Measurements from ENCODE around the gene ITPR1.

ITPR1 gene

DNA sequence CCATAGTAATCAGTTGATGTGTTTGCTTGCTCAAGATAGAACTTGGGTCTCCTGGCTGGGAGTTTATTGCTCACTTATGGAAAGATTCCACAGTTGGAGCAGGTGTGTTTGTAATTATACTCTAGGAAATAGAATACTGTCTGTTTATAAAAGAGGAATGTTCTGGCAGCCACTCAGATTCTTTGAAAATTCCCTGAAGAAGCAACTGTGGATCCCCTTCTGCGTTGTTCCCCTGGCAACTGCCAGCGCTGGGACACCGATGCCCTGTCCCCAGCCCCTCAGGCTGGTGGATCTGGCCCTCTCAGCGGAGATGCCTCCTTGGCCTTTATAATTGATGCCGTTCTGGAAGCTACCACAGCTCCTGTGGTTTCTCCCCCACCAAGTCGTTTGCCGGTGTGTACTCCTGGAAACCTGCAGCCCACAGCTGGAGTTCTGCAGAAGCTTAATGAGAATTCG lies 225.9 kb downstream of the ITPR1 start:
- no peaks in the 10 kb centered on the region for H3K9me3 ChIP-seq (ENCODE audit: control insufficient read depth, insufficient read depth, low read depth, low read length)
- ChIA-PET POLR2A (interaction anchor here (1.1 kb wide), 1 partner anchor 260 kb away, joined by 3 read pairs; the partner anchor contains the start of gene BHLHE40), CTCF (interaction anchor here (0.5 to 3.0 kb wide), 4 partner anchors 187 to 308 kb away, joined by 3 to 44 read pairs (median 12); partner anchors contain the start of gene BHLHE40)
- no peaks in the 10 kb centered on the region for H3K4me1 ChIP-seq (ENCODE audit: control insufficient read depth, insufficient read depth, low read length)
- 0 out of 2 replicates have a peak, but pooled peaks have one; percentile 40 for TF ChIP-seq ZNF10 (tag by site-specific recombination; IDR thresholded peaks at IDR 0.05)
- peak; percentile 95 for TF ChIP-seq ZIC2 (tag by site-specific recombination; IDR thresholded peaks at IDR 0.05)
- TF ChIP-seq, protein P1, sequence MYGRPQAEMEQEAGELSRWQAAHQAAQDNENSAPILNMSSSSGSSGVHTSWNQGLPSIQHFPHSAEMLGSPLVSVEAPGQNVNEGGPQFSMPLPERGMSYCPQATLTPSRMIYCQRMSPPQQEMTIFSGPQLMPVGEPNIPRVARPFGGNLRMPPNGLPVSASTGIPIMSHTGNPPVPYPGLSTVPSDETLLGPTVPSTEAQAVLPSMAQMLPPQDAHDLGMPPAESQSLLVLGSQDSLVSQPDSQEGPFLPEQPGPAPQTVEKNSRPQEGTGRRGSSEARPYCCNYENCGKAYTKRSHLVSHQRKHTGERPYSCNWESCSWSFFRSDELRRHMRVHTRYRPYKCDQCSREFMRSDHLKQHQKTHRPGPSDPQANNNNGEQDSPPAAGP (tag by site-specific recombination; IDR thresholded peaks at IDR 0.05), result no peak
- no peak for TF ChIP-seq PRDM2 (tag by site-specific recombination; IDR thresholded peaks at IDR 0.05; ENCODE audit: borderline replicate concordance)
- no peaks in the 10 kb centered on the region for H3K36me3 ChIP-seq (ENCODE audit: control insufficient read depth in 2 of 2, insufficient read depth in 1 of 2, low read length in 2 of 2)
- H3K4me3 ChIP-seq (ENCODE audit: low read depth, low read length), result no peak overlapping the region
- H3K27ac ChIP-seq (ENCODE audit: extremely low read depth, low read depth, low read length), result no peak overlapping the region

GRCh38 chr3:4720316-4721075 lies 227.3 kb downstream of the ITPR1 start:
- H3K4me3 ChIP-seq (ENCODE audit: low read depth, low read length), result no peak overlapping the region
- peaks cover 0 to 7% of the 10 kb centered on the region in 2 experiments; a peak in 1 of 3 replicates for H3K36me3 ChIP-seq (ENCODE audit: control insufficient read depth in 2 of 2, insufficient read depth in 1 of 2, low read length in 2 of 2)
- POLR2A ChIA-PET, result interaction anchor here (0.6 to 2.9 kb wide), 9 partner anchors 9 to 306 kb away, joined by 3 to 18 read pairs (median 4); partner anchors contain the start of gene BHLHE40
- CTCF ChIA-PET, result interaction anchor here (0.6 to 3.8 kb wide), 46 partner anchors 9 to 1913 kb away, joined by 3 to 52 read pairs (median 3); partner anchors contain the start of gene BHLHE40
- no peaks in the 10 kb centered on the region for H3K9me3 ChIP-seq (ENCODE audit: control insufficient read depth, insufficient read depth, low read depth, low read length)
- H3K27ac ChIP-seq (ENCODE audit: extremely low read depth, low read depth, low read length), result no peak overlapping the region
- H3K4me1 ChIP-seq (ENCODE audit: control insufficient read depth, insufficient read depth, low read length), result no peaks in the 10 kb centered on the region
- TF ChIP-seq ZBTB20 (tag by site-specific recombination; IDR thresholded peaks at IDR 0.05), result peak; percentile 20; the same call in 1 of the 2 replicates
- peak; percentile 45; the same call in 1 of the 2 replicates for TF ChIP-seq OSR2 (tag by site-specific recombination; IDR thresholded peaks at IDR 0.05)
- no peak for TF ChIP-seq ZNF544 (tag by site-specific recombination; IDR thresholded peaks at IDR 0.05)
- TF ChIP-seq RBAK (tag by site-specific recombination; IDR thresholded peaks at IDR 0.05), result no peak
- no peak for TF ChIP-seq ZBTB21 (tag by site-specific recombination; IDR thresholded peaks at IDR 0.05)
- TF ChIP-seq ZBTB7A (tag by site-specific recombination; IDR thresholded peaks at IDR 0.05; ENCODE audit: low read depth), result no peak
- TF ChIP-seq ZSCAN30 (tag by site-specific recombination; IDR thresholded peaks at IDR 0.05), result 0 out of 2 replicates have a peak, but pooled peaks have one; percentile 61
- TF ChIP-seq PRDM10 (tag by site-specific recombination; IDR thresholded peaks at IDR 0.05), result 0 out of 2 replicates have a peak, but pooled peaks have one; percentile 11
- peak; percentile 59 for TF ChIP-seq ZBTB8A (tag by site-specific recombination; IDR thresholded peaks at IDR 0.05)
- TF ChIP-seq, protein P2, sequence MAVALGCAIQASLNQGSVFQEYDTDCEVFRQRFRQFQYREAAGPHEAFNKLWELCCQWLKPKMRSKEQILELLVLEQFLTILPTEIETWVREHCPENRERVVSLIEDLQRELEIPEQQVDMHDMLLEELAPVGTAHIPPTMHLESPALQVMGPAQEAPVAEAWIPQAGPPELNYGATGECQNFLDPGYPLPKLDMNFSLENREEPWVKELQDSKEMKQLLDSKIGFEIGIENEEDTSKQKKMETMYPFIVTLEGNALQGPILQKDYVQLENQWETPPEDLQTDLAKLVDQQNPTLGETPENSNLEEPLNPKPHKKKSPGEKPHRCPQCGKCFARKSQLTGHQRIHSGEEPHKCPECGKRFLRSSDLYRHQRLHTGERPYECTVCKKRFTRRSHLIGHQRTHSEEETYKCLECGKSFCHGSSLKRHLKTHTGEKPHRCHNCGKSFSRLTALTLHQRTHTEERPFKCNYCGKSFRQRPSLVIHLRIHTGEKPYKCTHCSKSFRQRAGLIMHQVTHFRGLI (tag by site-specific recombination; IDR thresholded peaks at IDR 0.05), result peak; percentile 86; the same call in 1 of the 2 replicates
- TF ChIP-seq ZNF654 (tag by site-specific recombination; IDR thresholded peaks at IDR 0.05; ENCODE audit: low read depth), result peak; percentile 84
- TF ChIP-seq SP7 (tag by site-specific recombination; IDR thresholded peaks at IDR 0.05), result 0 out of 2 replicates have a peak, but pooled peaks have one; percentile 14
- no peak for TF ChIP-seq ZNF416 (tag by site-specific recombination; IDR thresholded peaks at IDR 0.05)
- no peak for TF ChIP-seq ZNF223 (tag by site-specific recombination; IDR thresholded peaks at IDR 0.05)

Data from HEK293 (cell line).